ENCODE results near the gene NAV2.

- TF ChIP-seq POLR2A (IDR thresholded peaks at IDR 0.05; ENCODE audit: low read length) (no peak), GATA1 (IDR thresholded peaks at IDR 0.05; ENCODE audit: low read depth, low read length) (no peak)
These were observed 368.7 kb downstream of the NAV2 start for GRCh38 chr11:20081336-20081735.

Data from erythroblast (primary cell).